Neutrophil (primary cell): ENCODE data around the gene FZD10.

Experiments used
- H3K27ac ChIP-seq: fragments of 200-600 bp; sonication (generic); 2 replicates; pipeline ENCODE4 v1.5.1; 2016; ENCODE audit warnings: mild to moderate bottlenecking, moderate library complexity
- H3K27me3 ChIP-seq: fragments of 200-600 bp; sonication (generic); 2 replicates; pipeline ENCODE4 v1.6.0; 2016; ENCODE audit warnings: mild to moderate bottlenecking
- H3K36me3 ChIP-seq: fragments of 200-600 bp; sonication (generic); 2 replicates; pipeline ENCODE4 v1.5.1; 2017
- H3K4me1 ChIP-seq, 2 experiments: fragments of 200-600 bp in 1 of 2; sonication (generic) in 1 of 2; 1 replicate in 1 of 2; 2 replicates in 1 of 2; pipeline versions ENCODE4 v1.5.1 to v1.6.1; 2013 to 2016; ENCODE audit warnings: low read depth in 1 of 2, low read length in 1 of 2, mild to moderate bottlenecking in 1 of 2, moderate library complexity in 1 of 2; ENCODE audit not compliant: control insufficient read depth in 1 of 2, insufficient read depth in 1 of 2
- H3K4me3 ChIP-seq, 2 experiments: fragments of 200-600 bp in 1 of 2; sonication (generic) in 1 of 2; 1 replicate in 1 of 2; 2 replicates in 1 of 2; pipeline ENCODE4 v1.5.1; 2013 to 2016; ENCODE audit warnings: low read depth in 1 of 2, low read length in 1 of 2, mild to moderate bottlenecking in 1 of 2, moderate library complexity in 1 of 2
- H3K9me3 ChIP-seq: fragments of 200-600 bp; sonication (generic); 2 replicates; pipeline ENCODE4 v1.5.1; 2016
- CTCF ChIP-seq: fragments of 200-600 bp; sonication (generic); IDR thresholded peaks from 2 replicates; pipeline ENCODE4 v1.5.1; 2016; ENCODE audit warnings: antibody characterized with exemption

The FZD10 gene

DNA sequence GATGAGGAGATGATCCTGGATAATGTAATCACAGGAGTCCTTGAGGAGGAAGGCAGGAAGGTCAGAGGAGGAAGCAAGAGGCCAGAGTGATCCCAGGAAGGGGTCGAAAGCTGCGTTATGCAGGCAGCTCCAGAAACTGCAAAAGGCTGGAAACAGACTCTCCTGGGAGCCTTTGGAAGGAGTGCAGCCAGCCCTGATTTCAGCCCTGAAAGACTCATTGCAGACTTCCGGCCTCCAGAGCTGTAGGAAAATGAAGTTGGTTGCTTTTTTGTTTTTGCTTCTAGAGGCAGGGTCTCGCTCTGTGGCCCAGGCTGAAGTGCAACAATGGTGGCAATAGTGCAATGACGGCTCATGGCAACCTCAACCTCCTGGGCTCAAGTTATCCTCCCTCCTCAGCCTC is 44.6 kb upstream of the FZD10 start:
- H3K4me1 ChIP-seq = no peaks in the 10 kb centered on the region
- peaks cover 6% of the 10 kb centered on the region for H3K27me3 ChIP-seq
- no peak for TF ChIP-seq CTCF
- H3K36me3 ChIP-seq = no peaks in the 10 kb centered on the region
- H3K27ac ChIP-seq = no peak overlapping the region
- H3K4me3 ChIP-seq = no peak overlapping the region
- no peaks in the 10 kb centered on the region for H3K9me3 ChIP-seq

DNA sequence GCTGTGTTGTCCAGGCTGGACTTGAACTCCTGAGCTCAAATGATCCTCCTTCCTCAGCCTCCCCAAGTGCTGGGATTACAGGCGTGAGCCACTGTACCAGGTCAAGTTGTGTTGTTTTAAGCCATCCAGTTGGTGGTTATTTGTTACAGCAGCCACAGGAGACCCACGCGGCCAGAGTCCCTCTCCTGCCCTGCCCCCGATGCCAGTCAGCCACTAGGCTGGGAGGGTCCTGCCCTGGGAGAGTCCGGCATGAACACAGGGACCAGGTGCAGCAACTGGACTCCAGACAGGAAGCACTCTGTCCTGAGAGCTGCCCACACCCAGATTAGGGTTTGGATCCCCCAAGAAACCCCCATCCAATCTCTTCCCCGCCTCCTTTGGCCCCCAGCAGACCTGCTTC is 44.1 kb upstream of the FZD10 start:
- H3K4me1 ChIP-seq = no peaks in the 10 kb centered on the region
- no peak for TF ChIP-seq CTCF
- no peak overlapping the region for H3K27ac ChIP-seq
- H3K9me3 ChIP-seq = no peaks in the 10 kb centered on the region
- no peaks in the 10 kb centered on the region for H3K36me3 ChIP-seq
- H3K4me3 ChIP-seq = no peak overlapping the region
- peaks cover 6% of the 10 kb centered on the region for H3K27me3 ChIP-seq

- Histone ChIP-seq H3K27me3 (peaks cover 6% of the 10 kb centered on the region), H3K9me3 (no peaks in the 10 kb centered on the region), H3K4me3 (no peak overlapping the region), H3K27ac (no peak overlapping the region), H3K36me3 (no peaks in the 10 kb centered on the region), H3K4me1 (no peaks in the 10 kb centered on the region)
- TF ChIP-seq CTCF = no peak
Measured at GRCh38 chr12:130119241-130119861, 42.9 kb upstream of the FZD10 start.

DNA sequence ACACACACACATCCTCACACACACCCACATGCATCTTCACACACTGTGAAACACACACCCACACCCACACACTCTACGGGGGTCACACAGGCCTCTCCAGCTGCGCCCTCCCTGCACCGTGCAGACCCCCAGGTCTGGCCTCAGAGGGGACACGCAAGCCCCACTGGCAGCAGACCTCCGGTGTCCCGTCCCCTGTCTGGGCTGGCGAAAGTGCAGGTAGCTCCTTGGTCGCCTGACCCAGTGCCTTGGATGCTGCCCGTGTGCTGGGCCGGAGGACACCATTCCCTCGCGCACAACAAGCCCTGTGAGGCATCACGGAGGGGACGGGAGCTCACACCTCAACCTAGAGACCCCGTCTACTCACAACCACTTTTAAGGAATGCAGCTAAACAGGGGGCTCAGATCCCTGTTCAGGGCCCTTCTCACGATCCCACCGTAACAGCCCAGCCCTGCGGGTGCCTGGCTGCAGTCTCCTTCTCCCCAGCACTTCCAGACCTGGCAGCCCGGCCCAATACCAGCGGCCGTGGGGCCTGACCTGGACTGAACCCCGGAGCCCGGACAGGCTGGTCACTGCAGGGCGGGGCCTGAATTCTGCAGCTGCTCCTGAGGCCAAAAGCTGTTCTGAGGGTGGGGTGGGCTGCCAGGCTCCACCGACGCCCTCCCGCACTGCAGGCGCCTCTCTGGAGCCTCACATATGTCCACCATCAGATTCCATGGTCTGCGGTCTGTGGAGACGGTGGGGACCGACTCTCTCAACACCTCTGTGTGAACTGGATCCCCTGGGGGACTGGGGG is 42.1 kb upstream of the FZD10 start:
- Histone ChIP-seq H3K4me1 (no peaks in the 10 kb centered on the region), H3K27me3 (peaks cover 6% of the 10 kb centered on the region), H3K9me3 (no peaks in the 10 kb centered on the region), H3K4me3 (no peak overlapping the region), H3K27ac (no peak overlapping the region), H3K36me3 (no peaks in the 10 kb centered on the region)
- no peak for TF ChIP-seq CTCF

DNA sequence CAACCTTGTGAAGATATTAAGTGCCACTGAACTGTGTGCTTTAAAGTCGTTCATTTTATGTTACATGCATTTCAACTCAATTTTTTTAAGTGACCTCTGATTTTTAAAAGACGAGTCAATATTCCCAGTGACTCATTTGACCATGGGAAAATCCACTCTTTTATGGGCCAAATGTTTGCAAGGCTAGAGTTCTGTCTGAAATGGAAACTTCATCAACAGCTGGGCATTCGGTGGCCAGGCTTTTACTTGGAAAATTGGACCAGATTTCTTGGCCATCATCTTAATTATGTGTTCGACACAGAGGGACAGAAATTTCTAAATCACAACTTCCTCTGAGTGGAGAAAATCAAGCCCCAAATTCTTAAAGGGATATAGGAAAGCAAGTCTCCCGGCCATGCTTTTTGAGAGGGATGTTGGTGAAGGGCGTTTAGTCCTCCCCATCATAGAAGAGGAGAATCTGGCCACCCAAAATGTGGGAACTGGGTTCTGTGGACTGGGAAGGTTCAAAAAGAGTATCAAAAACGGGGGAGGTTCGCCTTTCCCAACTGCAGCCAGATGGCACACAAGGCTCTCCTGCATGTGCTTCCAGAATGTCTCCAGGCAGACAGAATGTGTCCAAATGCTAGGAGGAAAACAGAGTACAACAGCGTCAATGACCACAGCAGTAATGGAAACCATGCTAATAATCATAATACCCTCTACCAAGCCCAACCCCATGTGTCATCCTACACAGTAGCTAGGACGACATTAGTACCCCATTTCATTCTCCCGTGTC is 40.9 kb upstream of the FZD10 start:
- no peak for TF ChIP-seq CTCF
- H3K4me3 ChIP-seq = no peak overlapping the region
- peaks cover 6% of the 10 kb centered on the region for H3K27me3 ChIP-seq
- H3K9me3 ChIP-seq = no peaks in the 10 kb centered on the region
- H3K27ac ChIP-seq = no peak overlapping the region
- H3K4me1 ChIP-seq = no peaks in the 10 kb centered on the region
- no peaks in the 10 kb centered on the region for H3K36me3 ChIP-seq
